HepG2 (cell line): ENCODE measurements around the gene SHROOM1. TPM values are rescaled to one million over a fixed set of nuclear protein-coding genes. Genes with fewer than 3 reads are reported as not detected.
A peak's percentile ranks its signal among the peaks of the same experiment; 100 is the strongest.

Source experiments
- AGO1 ChIP-seq: fragments of 200-400 bp; formaldehyde crosslinking; IDR thresholded peaks from 2 replicates; pipeline ENCODE4 v1.6.1; 2017; ENCODE audit warnings: mild to moderate bottlenecking, low read depth, low read length, moderate library complexity; ENCODE audit not compliant: poor library complexity, severe bottlenecking
- ATF2 ChIP-seq: sonication (generic); formaldehyde crosslinking; IDR thresholded peaks from 2 replicates; pipeline ENCODE4 v1.4.0; 2020; ENCODE audit warnings: missing genetic modification reagents
- CBX2 ChIP-seq, 2 experiments: fragments of 200-600 bp in 1 of 2; sonication (generic); formaldehyde crosslinking in 1 of 2; IDR thresholded peaks; 2 replicates each; pipeline versions ENCODE4 v1.7.0 to v1.8.1; 2018 to 2022; ENCODE audit warnings: low read depth in 2 of 2, low read length in 1 of 2, mild to moderate bottlenecking in 1 of 2, missing genetic modification reagents in 1 of 2
- CHCHD3 ChIP-seq: sonication (generic); formaldehyde crosslinking; IDR thresholded peaks from 2 replicates; pipeline ENCODE4 v1.8.0; 2022; ENCODE audit warnings: mild to moderate bottlenecking, missing genetic modification reagents, moderate library complexity
- CREBL2 ChIP-seq: sonication (generic); formaldehyde crosslinking; IDR thresholded peaks from 2 replicates; pipeline ENCODE4 v1.8.1; 2023; ENCODE audit warnings: missing genetic modification reagents, mild to moderate bottlenecking, borderline replicate concordance
- FOXO1 ChIP-seq: sonication (generic); formaldehyde crosslinking; IDR thresholded peaks from 2 replicates; pipeline ENCODE4 v1.4.0; 2020; ENCODE audit warnings: missing genetic modification reagents
- KDM5A ChIP-seq: fragments of 200-600 bp; sonication (generic); IDR thresholded peaks from 2 replicates; pipeline ENCODE4 v1.7.0; 2018; ENCODE audit warnings: antibody characterized with exemption, mild to moderate bottlenecking, low read length, borderline replicate concordance
- MEF2D ChIP-seq: sonication (generic); formaldehyde crosslinking; IDR thresholded peaks from 2 replicates; pipeline ENCODE4 v1.5.1; 2020; ENCODE audit warnings: mild to moderate bottlenecking, missing genetic modification reagents
- PAF1 ChIP-seq: IDR thresholded peaks from 2 replicates; pipeline ENCODE4 v1.6.1; 2016; ENCODE audit warnings: missing genetic modification reagents, missing compliant biosample characterization
- PPARG ChIP-seq: conservative IDR thresholded peaks from 2 replicates; pipeline ENCODE4 v1.6.1; 2016; ENCODE audit warnings: missing biosample characterization, missing genetic modification reagents
- PRDM15 ChIP-seq: sonication (generic); formaldehyde crosslinking; IDR thresholded peaks from 2 replicates; pipeline ENCODE4 v1.4.0; 2020; ENCODE audit warnings: missing genetic modification reagents
- RCOR2 ChIP-seq: IDR thresholded peaks from 2 replicates; pipeline ENCODE4 v1.6.1; 2016; ENCODE audit warnings: missing biosample characterization, missing genetic modification reagents
- SMAD3 ChIP-seq: sonication (generic); formaldehyde crosslinking; IDR thresholded peaks from 2 replicates; pipeline ENCODE4 v1.4.0; 2020; ENCODE audit warnings: missing genetic modification reagents
- SP5 ChIP-seq: IDR thresholded peaks from 2 replicates; pipeline ENCODE4 v1.6.1; 2016; ENCODE audit warnings: low read depth, borderline replicate concordance
- TP53 ChIP-seq: sonication (generic); formaldehyde crosslinking; conservative IDR thresholded peaks from 2 replicates; pipeline ENCODE4 v1.4.0; 2020; ENCODE audit warnings: missing genetic modification reagents
- ZBTB20 ChIP-seq: sonication (generic); formaldehyde crosslinking; IDR thresholded peaks from 2 replicates; pipeline ENCODE4 v1.8.1; 2023; ENCODE audit warnings: missing genetic modification reagents, low read depth, mild to moderate bottlenecking, borderline replicate concordance
- ZFP37 ChIP-seq: sonication (generic); formaldehyde crosslinking; IDR thresholded peaks from 2 replicates; pipeline ENCODE4 v1.4.0; 2020; ENCODE audit warnings: missing genetic modification reagents, borderline replicate concordance
- ZFYVE20 ChIP-seq: sonication (generic); formaldehyde crosslinking; IDR thresholded peaks from 2 replicates; pipeline ENCODE4 v1.8.0; 2023; ENCODE audit warnings: low read depth, mild to moderate bottlenecking, moderate library complexity, missing genetic modification reagents, borderline replicate concordance
- ZNF264 ChIP-seq: sonication (generic); formaldehyde crosslinking; IDR thresholded peaks from 2 replicates; pipeline ENCODE4 v1.4.0; 2020; ENCODE audit warnings: missing genetic modification reagents
- ZNF276 ChIP-seq: sonication (generic); formaldehyde crosslinking; IDR thresholded peaks from 2 replicates; pipeline ENCODE4 v1.4.0; 2020; ENCODE audit warnings: mild to moderate bottlenecking, low read depth, missing genetic modification reagents
- ZNF326 ChIP-seq: sonication (generic); formaldehyde crosslinking; IDR thresholded peaks from 2 replicates; pipeline ENCODE4 v1.4.0; 2020; ENCODE audit warnings: missing genetic modification reagents, borderline replicate concordance
- ZNF543 ChIP-seq: sonication (generic); formaldehyde crosslinking; IDR thresholded peaks from 2 replicates; pipeline ENCODE4 v1.4.0; 2020; ENCODE audit warnings: mild to moderate bottlenecking, missing genetic modification reagents
- ZNF75D ChIP-seq: sonication (generic); formaldehyde crosslinking; IDR thresholded peaks from 2 replicates; pipeline ENCODE4 v1.8.1; 2023; ENCODE audit warnings: missing genetic modification reagents, mild to moderate bottlenecking, borderline replicate concordance
- polyA plus RNA-seq, 8 experiments: library from polyadenylated mRNA; depleted of rRNA in 3 of 8; stranded (reverse) in 7 of 8; unstranded in 1 of 8; fragments of >200 nt; fragmentation: Illumina TruSeq in 4 of 8; extraction: Trizol in 4 of 8; gene quantifications; 2 replicates each; pipeline versions ENCODE4 v1.2.1 to v1.2.3, GENCODE V29; 2011 to 2016; ENCODE audit warnings: low read depth in 4 of 8, missing spikeins in 1 of 8, mixed read lengths in 1 of 8; ENCODE audit not compliant: insufficient read depth in 1 of 8
- total RNA-seq, 5 experiments: library from RNA; depleted of rRNA; stranded (reverse); fragments of >200 nt; fragmentation: Illumina TruSeq; extraction: Trizol; gene quantifications; 2 replicates each; pipeline ENCODE4 v1.2.3, GENCODE V29; 2016; ENCODE audit warnings: low read depth in 1 of 5

The SHROOM1 gene
- total and polyA plus RNA-seq, 2 of the 13 experiments (the other 11 are each of a cell fraction or from before 2014, with no cell fraction given), result 18.2 to 25.7 TPM

- TF ChIP-seq ATF2 (CRISPR knock-in tag) (peak; percentile 58), KDM5A (peak; percentile 92), ZBTB20 (CRISPR knock-in tag) (peak; percentile 85; the same call in 1 of the 2 replicates), ZFYVE20 (no peak), RCOR2 (CRISPR knock-in tag) (peak; percentile 70), CHCHD3 (CRISPR knock-in tag) (no peak), SP5 (CRISPR knock-in tag) (peak; percentile 71; the same call in 1 of the 2 replicates), ZNF264 (CRISPR knock-in tag) (peak; percentile 73; the same call in 1 of the 2 replicates), ZNF75D (CRISPR knock-in tag) (no peak), TP53 (CRISPR knock-in tag) (no peak), FOXO1 (CRISPR knock-in tag) (no peak; the same call in none of the 2 replicates), ZFP37 (CRISPR knock-in tag) (peak; percentile 18; the same call in 1 of the 2 replicates), ZNF543 (CRISPR knock-in tag) (peak; percentile 77), ZNF276 (no peak), PPARG (CRISPR knock-in tag) (peak; percentile 93), AGO1 (no peak), PRDM15 (CRISPR knock-in tag) (no peak), MEF2D (CRISPR knock-in tag) (peak; percentile 91; the same call in 1 of the 2 replicates), CBX2 (IDR thresholded peaks at IDR 0.05; ENCODE audit: low read depth, low read length) (no peak), CBX2 (CRISPR knock-in tag; IDR thresholded peaks at IDR 0.05; ENCODE audit: low read depth) (no peak), ZNF326 (CRISPR knock-in tag) (no peak), CREBL2 (CRISPR knock-in tag) (no peak), SMAD3 (CRISPR knock-in tag) (peak; percentile 32; the same call in 1 of the 2 replicates), PAF1 (no peak)
Observed at GRCh38 chr5:132866342-132867045, 36.0 kb upstream of the SHROOM1 start, which contains the start of the genes GDF9 and UQCRQ (continued).
